Glomerular visceral epithelial cell (primary cell): ENCODE data around the gene DSTN.

Experiments
- DNase-seq: peaks from one replicate; pipeline ENCODE4 v3.0.0-alpha.2; 2016; ENCODE audit errors: extremely low spot score

Gene DSTN

DNA sequence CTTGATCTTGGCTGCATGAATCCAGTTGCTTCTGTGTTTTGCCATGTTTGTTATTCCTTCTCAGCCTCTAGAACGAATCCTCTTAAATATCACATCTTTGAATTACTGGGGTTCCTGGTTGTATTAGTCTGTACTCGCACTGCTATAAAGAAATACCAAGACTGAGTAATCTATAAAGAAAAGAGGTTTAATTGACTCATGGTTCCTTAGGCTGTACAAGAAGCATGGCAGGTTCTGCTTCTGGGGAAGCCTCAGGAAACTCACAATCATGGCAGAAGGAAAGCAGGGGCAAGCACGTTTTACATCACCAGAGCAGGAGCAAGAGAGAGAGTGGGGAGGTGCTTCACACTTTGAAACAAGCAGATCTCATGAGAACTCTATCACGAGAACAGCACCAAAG is 20.7 kb upstream of the DSTN start:
- no peak for DNase-seq

GRCh38 chr20:17555106-17555505 is 14.8 kb upstream of the DSTN start:
- no peak for DNase-seq

DNA sequence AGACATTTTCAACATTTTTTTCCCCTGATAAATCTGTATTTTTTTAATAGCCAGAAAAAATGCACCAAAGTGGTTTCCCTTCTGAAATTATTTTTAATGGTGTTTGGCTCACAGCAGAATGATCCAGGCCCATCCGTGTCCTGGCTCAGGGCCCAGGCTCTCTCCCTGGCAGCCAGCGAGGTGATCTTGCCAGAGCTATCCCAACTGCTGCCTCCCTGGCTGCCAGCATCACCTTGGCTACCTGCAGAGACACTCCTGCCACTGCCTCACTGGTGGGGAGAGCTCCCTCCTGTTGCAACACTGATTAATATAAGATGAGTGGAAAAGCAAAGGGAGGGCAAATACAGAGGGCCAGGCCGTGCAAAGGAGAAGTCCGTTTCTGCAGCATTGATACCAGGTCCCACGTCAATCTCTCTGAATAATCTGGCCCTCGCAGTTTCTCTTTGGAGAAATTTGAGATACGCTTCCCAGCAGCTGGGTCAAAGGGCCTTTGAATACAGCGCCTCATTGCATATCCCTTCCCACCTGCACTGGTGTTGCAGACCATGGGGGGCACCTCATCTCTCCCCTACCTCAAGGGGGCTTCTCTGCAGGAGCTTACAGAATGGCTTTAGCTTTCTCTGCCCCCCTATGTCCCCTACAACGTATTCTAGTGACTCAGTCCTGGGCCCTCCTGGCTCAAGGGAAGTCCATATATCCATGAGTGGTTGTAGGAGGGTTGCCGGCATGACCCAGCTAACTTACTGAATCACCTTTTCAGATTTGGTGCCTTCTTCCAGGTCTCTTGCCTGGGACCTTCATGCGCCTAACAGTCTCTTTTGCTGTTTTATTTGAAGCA is 12.8 kb upstream of the DSTN start:
- peak; percentile 49 for DNase-seq

DNA sequence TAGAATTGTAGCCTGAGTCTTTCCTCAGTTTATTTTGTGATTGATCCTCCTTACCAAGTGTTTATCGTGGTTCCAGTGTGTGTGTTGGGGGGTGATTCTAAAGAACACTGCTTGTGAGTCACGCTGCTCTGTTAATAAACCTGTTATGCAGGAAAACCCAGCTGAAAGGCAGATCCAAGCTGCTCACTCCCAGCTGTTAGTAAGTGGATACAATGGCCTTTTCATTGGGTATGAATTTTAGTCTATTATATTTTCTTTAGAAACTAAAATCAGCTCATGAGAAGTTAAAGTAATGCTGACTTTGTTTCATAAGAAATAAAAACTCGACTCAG is 12.2 kb upstream of the DSTN start:
- peak; percentile 67 for DNase-seq

DNA sequence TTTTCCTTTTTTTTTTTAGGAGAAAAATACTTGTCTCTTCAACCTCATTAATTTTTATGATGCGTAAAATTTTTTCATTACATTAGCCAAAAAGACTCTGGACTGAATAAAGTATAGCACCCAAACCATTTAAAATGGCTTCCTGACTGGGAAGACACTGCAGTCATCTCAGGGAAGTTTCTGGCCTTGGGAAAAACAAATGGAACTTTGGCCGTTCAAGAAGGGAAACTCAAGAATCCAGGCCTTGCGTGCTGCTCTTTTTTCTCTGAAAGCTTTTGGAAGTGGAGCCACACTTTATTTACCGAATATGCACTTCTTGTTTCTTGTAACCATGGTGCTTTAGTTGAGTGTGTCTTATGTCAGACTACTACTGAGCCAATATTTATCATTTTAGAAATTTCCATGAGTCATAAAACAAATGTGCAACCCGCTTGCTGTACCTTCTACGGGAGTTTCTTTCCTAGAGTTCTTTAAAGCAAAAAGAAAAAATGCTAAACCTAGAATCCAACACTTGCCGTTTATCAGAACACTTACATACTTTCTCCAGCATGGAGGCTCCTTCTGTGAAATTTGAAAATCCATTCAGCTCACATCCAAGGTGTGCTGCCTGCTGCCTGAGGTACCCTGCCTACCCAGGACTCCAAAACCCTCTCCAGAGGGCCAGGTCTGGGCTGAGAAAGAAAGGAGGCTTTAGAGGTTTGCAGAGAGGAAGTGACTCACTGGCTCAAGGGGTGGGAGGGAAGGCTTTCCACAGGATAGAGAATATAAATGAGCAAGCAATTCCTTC is 11.5 kb upstream of the DSTN start:
- DNase-seq: peak; percentile 84

DNA sequence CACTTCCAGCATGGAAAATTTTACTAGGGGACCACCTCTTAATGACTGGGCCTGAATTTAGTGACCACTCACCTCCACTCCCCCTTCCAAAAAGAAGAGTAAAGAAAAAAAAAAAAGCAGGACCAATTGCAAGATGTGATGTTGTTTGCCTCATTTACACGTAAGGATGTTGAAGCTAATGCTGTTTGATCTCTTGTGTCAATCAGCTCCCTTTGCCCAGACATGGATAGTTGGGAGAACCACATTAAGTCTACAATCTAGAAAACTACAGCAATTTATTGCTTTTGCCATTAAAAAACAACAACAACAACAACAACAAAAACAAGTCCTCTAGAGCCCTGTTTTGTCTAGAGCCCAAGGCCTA is 11.0 kb upstream of the DSTN start:
- no peak for DNase-seq

- no peak for DNase-seq
Observed at GRCh38 chr20:17559338-17559737, 10.5 kb upstream of the DSTN start.

DNA sequence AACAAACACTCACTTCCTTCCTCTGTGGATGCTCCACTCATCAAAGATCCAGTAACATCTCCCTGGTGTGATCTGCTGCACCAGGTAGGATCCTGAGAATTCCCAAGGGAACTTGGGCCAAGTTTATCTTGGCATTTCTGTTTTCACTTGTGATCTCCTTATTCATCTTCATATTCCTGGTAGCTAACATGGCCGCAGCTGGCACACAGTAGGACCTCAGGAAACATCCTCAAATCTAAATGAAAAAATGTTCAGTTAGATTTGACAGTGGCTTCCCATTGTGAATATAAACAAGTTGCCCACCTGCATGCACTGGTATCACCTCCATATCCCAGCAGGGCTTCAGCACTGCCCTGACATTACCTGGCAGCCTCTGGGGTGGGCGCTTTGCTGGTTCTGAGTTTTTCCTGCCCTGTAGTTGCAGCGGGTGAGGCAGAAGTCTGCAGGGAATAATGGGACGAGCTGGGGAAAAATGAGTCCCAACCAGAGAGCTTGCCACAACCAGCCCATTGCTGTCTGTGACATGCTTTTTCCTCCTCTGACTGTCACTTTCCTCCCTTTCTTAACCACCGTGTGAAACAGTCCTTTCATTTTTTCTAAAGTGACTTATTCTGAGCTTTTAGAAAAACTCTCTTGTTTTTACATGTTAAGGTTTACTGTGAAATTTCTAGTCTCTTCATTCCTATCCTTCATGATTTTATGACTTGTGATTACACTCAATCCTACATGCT is 9.4 kb upstream of the DSTN start:
- no peak for DNase-seq

DNA sequence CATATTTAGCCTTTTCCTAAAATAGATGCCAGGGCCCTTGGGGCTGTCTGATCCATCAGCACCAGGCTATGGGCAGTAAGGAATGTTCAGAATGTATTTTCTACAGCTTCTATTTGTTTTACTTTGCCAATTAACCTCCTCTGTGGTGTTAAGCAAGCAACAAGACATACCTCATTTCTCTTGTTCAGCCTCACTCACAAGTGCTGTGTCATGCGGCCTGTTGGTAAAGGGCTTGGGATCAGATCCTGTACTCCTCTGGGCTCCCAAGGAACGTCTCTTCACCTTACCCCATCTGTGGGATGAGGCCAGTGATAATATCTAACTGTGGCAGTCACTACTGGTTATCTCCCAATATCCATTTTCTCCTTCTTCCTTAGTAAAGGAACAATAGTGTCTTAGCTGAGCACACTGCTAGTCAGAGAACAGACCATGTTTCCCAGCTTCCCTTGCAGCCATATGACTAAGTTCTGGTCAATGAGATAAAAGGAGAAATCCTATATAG is 7.0 kb upstream of the DSTN start:
- peak; percentile 62 for DNase-seq

GRCh38 chr20:17565169-17565845 is 4.6 kb upstream of the DSTN start:
- no peak for DNase-seq

GRCh38 chr20:17566345-17566744 is 3.5 kb upstream of the DSTN start:
- no peak for DNase-seq

GRCh38 chr20:17568045-17568788 is 1.7 kb upstream of the DSTN start:
- DNase-seq: no peak

- peak; percentile 98 for DNase-seq
Observed at GRCh38 chr20:17568972-17569521, 828 bp upstream of the DSTN start.

DNA sequence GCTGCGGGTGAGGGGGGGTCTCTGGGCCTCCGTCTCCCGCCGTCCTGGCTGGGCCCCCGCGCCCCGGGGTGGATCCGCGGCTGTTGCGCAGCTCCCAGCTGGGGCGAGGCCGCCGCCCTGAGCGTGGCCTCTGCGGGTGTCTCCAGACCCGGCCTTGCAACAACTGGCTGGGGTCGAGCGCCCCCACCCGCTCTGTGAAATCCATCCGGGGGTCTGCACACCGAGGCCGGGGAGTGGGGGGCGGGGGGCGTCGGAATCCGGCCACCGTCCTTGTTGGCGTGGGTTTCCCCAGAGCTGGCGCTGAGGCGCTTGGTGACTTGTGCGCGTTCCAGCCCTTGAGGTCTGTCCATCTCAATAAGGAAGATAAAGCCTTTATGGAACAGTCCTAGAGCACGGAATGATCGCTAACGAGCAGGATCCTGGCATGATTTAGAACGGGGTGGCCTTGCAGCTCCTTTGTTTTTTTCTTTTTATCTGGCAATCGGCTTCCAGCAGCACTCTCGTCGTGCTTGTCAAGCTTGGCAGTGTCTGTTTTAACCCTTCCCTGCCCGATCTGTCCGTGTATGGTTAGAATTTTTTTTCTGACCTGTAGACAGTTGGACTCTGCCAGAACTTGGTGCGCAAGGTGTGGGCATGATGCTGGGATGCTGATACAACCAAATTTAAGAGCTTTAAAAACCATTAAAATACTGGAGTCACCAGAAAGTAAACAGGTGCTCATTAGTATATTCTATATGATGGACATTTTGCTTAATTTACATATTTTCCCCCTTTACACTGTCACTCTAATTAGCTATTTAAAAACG is 675 bp downstream of the DSTN start:
- DNase-seq: peak; percentile 68

DNA sequence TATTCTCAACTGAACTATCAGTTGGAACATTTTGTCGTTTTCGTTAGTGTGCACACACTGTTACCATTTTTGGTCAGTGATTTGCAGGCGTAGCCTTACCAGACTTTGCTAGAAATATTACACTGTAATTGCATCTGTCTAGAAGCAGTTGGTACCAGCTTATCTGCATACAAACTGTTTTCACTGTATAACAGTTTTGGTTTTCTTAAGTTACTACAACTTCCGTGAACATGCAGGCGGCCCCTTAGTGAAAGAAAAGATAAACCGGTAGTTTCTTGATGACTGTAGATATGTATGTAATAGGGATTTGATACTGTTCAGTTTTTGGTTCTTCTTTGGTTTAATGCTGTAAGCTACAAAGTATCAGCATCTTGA is 1.3 kb downstream of the DSTN start:
- DNase-seq: no peak

- no peak for DNase-seq
Observed at GRCh38 chr20:17572034-17572638, 2.3 kb downstream of the DSTN start.

GRCh38 chr20:17573463-17573862 is 3.6 kb downstream of the DSTN start:
- DNase-seq: no peak

GRCh38 chr20:17576215-17576614 is 6.3 kb downstream of the DSTN start:
- no peak for DNase-seq

DNA sequence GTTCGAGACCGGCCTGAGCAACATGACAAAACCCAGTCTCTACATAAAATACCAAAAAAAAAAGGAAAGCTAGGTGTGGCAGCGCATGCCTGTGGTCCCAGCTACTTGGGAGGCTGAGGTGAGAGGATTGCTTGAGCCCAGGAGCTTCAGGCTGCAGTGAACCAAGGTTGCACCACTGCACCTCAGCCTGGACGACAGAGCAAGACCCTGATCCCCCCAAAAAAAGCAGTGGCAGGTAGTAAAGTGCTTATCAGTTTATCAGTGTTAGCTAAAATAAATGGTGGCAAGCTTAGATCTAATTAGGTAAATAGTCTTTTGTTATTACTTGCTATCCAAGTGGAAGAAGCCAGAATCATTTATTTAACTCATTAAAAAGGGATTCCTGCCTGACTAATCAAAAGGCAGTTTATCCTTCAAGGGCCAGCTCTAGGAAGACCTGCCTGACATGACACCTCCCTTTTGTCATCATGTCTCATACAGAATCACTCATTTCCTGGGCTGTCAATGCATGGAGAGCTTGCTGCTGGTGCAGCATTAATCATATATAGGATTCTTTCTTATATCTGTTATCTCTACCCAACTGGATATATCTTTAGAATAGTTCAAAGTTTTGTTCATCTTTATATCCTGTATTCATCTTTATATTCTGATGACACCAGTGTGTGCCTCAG is 9.6 kb downstream of the DSTN start:
- DNase-seq: no peak
